Small intestine (tissue), 7 donors: ENCODE results near the gene CRTAC1. TPM values are rescaled to one million over a fixed set of nuclear protein-coding genes. Genes with fewer than 3 reads are reported as not detected.
A peak's percentile ranks its signal among the peaks of the same experiment; 100 is the strongest.

ENCODE experiments used
- DNase-seq, 2 donors: peaks; one replicate each; pipeline versions ENCODE4 v3.0.0 to v3.0.0-alpha.2; 2013
- FAIRE-seq: peaks from 2 replicates; lab custom pipeline; 2012; peaks lifted over from hg19 to GRCh38; lab: Jason Lieb, UNC
- H3K27ac ChIP-seq, 3 donors: one replicate each; pipeline ENCODE4 v1.5.1; 2013; ENCODE audit warnings: low read length in 2 of 3, mild to moderate bottlenecking in 2 of 3, control low read depth in 1 of 3, inconsistent platforms in 1 of 3, low read depth in 1 of 3, moderate library complexity in 1 of 3
- H3K27me3 ChIP-seq, 3 donors: one replicate each; pipeline ENCODE4 v1.6.1; 2013; ENCODE audit warnings: low read length in 3 of 3, inconsistent platforms in 1 of 3; ENCODE audit not compliant: control insufficient read depth in 3 of 3, insufficient read depth in 3 of 3
- H3K36me3 ChIP-seq, 3 donors: one replicate each; pipeline ENCODE4 v1.6.1; 2013; ENCODE audit warnings: low read length in 3 of 3, inconsistent platforms in 1 of 3, low read depth in 1 of 3, mild to moderate bottlenecking in 1 of 3, moderate library complexity in 1 of 3; ENCODE audit not compliant: control insufficient read depth in 3 of 3, insufficient read depth in 2 of 3
- H3K4me1 ChIP-seq, 3 donors: one replicate each; pipeline ENCODE4 v1.6.1; 2013; ENCODE audit warnings: low read length in 2 of 3, inconsistent platforms in 1 of 3, low read depth in 1 of 3, mild to moderate bottlenecking in 1 of 3, moderate library complexity in 1 of 3; ENCODE audit not compliant: control insufficient read depth in 3 of 3, insufficient read depth in 2 of 3
- H3K4me3 ChIP-seq, 3 donors: one replicate each; pipeline ENCODE4 v1.5.1; 2013; ENCODE audit warnings: low read length in 3 of 3, control low read depth in 1 of 3, inconsistent platforms in 1 of 3, low read depth in 1 of 3, mild to moderate bottlenecking in 1 of 3, moderate library complexity in 1 of 3
- H3K9me3 ChIP-seq, 2 donors: one replicate each; pipeline ENCODE4 v1.6.1; 2013; ENCODE audit warnings: low read depth in 1 of 2, low read length in 1 of 2; ENCODE audit not compliant: control insufficient read depth in 2 of 2, insufficient read depth in 1 of 2
- WGBS, 3 donors: extraction: QIAGEN DNeasy Blood & Tissue Kit; methylation state at CpG; one replicate each; pipeline ENCODE4 v1.1.7; 2013; 5-methylcytosine and 5-hydroxymethylcytosine counted together
- polyA plus RNA-seq, 4 donors: library from polyadenylated mRNA; stranded (reverse) in 3 of 4; unstranded in 1 of 4; fragments of 200-250 nt in 3 of 4; fragments of 120-200 nt in 1 of 4; gene quantifications; one replicate each; pipeline versions ENCODE4 v1.2.1 to v1.2.3, GENCODE V29; 2013
- donor health status: healthy with polysubstance abuse.
- donor health status: control.
- donor health status: control.
- donor health status: Bipolar disorder and iron deficiency.
- donor health status: healthy.

The CRTAC1 gene
- polyA plus RNA-seq, 4 donors, result 0.75 to 2.3 TPM; not detected in 2

DNA sequence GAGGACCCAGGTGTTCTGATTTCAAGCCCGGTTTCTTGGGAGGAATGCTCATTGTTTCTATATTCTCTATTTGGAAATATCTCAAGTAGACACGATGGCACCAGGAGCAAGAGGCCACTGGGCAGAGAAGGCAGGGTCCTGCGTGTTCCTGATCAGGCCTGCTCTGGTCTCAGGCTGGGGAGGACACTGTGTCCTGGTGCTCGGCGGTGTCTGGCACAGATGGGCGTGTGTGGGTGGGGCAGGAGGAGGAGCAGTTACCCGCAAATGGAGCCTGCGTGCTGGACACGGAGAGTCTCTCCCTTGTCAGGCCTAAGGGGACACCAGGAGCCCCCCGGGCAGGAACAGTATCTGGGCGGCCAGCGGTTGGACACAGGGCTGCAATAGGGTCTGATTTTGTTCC, 206.7 kb downstream of the CRTAC1 start:
- no peak overlapping the region for H3K4me3 ChIP-seq
- no peaks in the 10 kb centered on the region for H3K36me3 ChIP-seq
- 35 to 71% (median 54%) methylated on average over 12 of the region's 12 CpGs for WGBS, 3 donors
- no peaks in the 10 kb centered on the region for H3K9me3 ChIP-seq
- peaks cover 0 to 4% (median 0%) of the 10 kb centered on the region in 3 donors for H3K27me3 ChIP-seq
- peak in 1 of 2 donors; percentile 78 for DNase-seq
- H3K27ac ChIP-seq, result no peak overlapping the region
- no peaks in the 10 kb centered on the region for H3K4me1 ChIP-seq
- no peak for FAIRE-seq

DNA sequence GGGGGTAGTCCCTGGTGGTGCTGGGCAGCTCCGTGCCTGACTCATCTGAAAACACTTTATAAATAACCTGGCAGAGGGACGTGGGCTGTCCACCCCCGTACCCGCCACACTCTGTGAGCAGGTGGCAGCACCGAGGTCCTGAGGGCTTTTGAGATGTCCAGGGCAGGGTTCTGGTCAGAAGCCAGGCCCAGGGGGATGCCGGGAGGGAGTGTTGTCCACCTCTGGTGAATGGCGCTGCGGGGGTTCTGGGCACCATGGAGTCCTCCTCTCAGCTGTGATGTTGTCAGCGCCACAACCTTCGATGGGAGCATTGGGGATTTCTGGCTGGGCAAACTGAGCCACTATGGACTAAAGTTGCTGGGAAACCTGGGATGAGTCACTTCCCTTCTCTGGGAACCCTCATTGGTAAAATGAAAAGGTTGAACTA, 208.1 kb downstream of the CRTAC1 start:
- Histone ChIP-seq H3K9me3 (no peaks in the 10 kb centered on the region), H3K4me1 (no peaks in the 10 kb centered on the region), H3K27me3 (peaks cover 0 to 4% (median 2%) of the 10 kb centered on the region in 3 donors), H3K27ac (no peak overlapping the region), H3K36me3 (no peaks in the 10 kb centered on the region), H3K4me3 (no peak overlapping the region)
- WGBS, 3 donors, result 66 to 75% (median 74%) methylated on average over 10 of the region's 10 CpGs
- no peak for DNase-seq
- no peak for FAIRE-seq

DNA sequence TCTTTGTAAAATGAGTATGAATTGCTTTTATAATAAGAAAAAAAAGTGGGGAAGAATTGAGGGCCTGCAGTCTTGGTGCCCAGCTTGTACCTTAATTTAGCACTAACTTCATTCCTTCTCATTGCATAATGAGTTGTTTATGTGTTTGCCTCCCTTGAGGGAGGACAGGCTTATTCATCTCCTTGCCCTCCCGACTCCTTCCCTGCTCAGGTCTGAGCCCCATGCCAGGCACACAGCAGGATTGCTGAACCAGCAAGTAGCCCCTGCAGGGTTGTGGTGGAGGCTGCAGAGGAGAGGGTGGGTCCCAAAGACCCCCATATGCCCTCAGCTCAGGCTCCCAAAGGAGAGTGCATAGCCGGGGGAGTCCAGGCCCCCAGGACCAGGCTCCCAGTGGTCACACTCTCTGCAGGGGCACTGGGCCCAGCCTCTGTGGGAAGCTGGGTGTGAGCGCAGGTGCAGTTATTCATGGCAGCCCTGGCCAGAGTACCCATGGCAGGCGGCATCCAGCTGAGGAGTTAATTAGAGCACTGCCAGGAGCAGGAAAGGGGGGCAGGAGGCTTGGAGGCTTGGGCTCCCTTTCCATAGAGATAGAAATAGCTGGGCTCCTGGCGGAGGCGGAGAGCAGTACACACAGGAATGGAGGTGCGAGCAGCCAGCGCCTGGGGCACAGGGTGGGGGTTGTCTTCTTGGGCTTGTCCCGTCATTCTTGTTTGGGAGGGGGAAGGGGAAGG, 208.9 kb downstream of the CRTAC1 start:
- 65 to 87% (median 86%) methylated on average over 8 to 9 of the region's 9 CpGs for WGBS, 3 donors
- Histone ChIP-seq H3K4me1 (no peaks in the 10 kb centered on the region), H3K4me3 (no peak overlapping the region), H3K36me3 (no peaks in the 10 kb centered on the region), H3K27ac (no peak overlapping the region), H3K9me3 (no peaks in the 10 kb centered on the region), H3K27me3 (peaks cover 0 to 4% (median 2%) of the 10 kb centered on the region in 3 donors)
- DNase-seq (no peak), FAIRE-seq (no peak)

GRCh38 chr10:97820096-97820704, 210.2 kb downstream of the CRTAC1 start:
- Histone ChIP-seq H3K27ac (no peak overlapping the region), H3K4me3 (no peak overlapping the region), H3K27me3 (peaks cover 0 to 4% (median 2%) of the 10 kb centered on the region in 3 donors), H3K9me3 (no peaks in the 10 kb centered on the region), H3K4me1 (no peaks in the 10 kb centered on the region), H3K36me3 (no peaks in the 10 kb centered on the region)
- DNase-seq (no peak), FAIRE-seq (no peak)
- 89 to 95% (median 91%) methylated on average over 8 of the region's 8 CpGs for whole genome bisulfite sequencing, 3 donors

- Histone ChIP-seq H3K9me3 (no peaks in the 10 kb centered on the region), H3K27ac (no peak overlapping the region), H3K4me1 (no peaks in the 10 kb centered on the region), H3K36me3 (no peaks in the 10 kb centered on the region), H3K4me3 (no peak overlapping the region), H3K27me3 (peaks cover 0 to 4% (median 2%) of the 10 kb centered on the region in 3 donors)
- DNase-seq (no peak), FAIRE-seq (no peak)
Observed at GRCh38 chr10:97818572-97818971, 211.8 kb downstream of the CRTAC1 start.

DNA sequence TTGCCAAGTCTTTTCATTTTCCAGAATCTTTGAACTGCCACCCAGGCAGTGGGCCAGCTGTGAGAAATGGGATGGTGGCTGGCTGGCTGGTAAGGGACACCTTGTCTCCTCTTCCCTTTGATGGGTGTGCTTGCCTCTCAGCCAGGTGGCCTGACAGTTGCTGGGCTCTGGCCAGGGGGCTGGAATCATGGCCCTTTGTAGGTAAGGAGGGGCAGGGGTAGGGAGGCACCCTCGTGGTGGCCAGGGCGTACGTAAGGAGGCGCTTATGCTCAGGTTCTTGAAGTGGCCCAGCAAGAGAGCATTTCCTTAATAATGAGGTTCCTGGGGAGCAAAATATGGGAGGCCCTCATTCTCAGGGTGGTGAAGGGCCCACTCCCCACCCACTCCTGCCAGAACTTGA, 213.8 kb downstream of the CRTAC1 start:
- no peaks in the 10 kb centered on the region for H3K9me3 ChIP-seq
- no peaks in the 10 kb centered on the region for H3K36me3 ChIP-seq
- DNase-seq (no peak), FAIRE-seq (no peak)
- no peak overlapping the region for H3K27ac ChIP-seq
- H3K4me3 ChIP-seq, result no peak overlapping the region
- H3K4me1 ChIP-seq, result no peaks in the 10 kb centered on the region
- 70 to 76% (median 75%) methylated on average over 4 of the region's 4 CpGs for WGBS, 3 donors
- peaks cover 0 to 4% (median 2%) of the 10 kb centered on the region in 3 donors for H3K27me3 ChIP-seq

Other genes starting within 250 kb of the CRTAC1 start
- gene GOLGA7B, start 180.8 kb downstream of the CRTAC1 start, polyA plus RNA-seq, result 1 to 10 TPM; 1.9 to 5.3 (median 4.0) TPM
- 10 to 100 TPM in 3 of 4 donors, 1 to 10 TPM in 1; 9.2 to 22.8 (median 12.5) TPM for gene R3HCC1L, start 104.0 kb upstream of the CRTAC1 start, polyA plus RNA-seq
- 1 to 10 TPM in 1 of 4 donors, under 1 TPM in 2, not detected in 1; 0.27 to 4.2 (median 0.72) TPM for gene LOXL4, start 237.6 kb upstream of the CRTAC1 start, polyA plus RNA-seq